ENCODE measurements around the gene SNF8. TPM values are rescaled to one million over a fixed set of nuclear protein-coding genes. Genes with fewer than 3 reads are reported as not detected.

Gene SNF8
- total and polyA plus RNA-seq, 12 donors: 90.0 to 196 (median 106) TPM

DNA sequence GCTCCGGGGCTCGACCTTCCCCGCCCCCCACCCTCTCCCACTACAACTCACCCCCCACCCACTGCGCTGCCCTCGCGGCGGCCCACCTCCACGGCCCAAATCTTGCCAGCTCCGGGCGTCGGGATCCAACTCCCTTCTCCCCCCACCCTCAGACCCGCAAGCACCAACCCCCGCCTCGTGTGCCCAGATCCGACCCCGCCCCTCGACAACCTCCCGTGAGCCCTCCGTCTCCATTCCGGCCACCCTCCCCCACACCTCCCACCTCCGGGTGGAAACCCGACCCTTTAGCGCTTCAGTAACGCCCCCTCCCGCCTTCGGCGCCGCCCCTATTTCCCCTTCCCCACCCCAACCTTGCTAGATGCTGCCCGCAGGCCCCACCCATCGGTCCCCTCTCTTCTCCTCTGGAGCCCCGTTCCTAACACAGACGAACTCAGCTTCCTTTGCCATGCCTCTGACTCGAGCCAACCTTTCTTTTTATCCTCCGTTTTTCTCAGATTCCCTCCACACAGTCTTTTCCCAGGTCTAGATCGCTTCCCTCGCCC is 35.7 kb downstream of the SNF8 start:
- intact Hi-C loops (cut with DNase I): loop anchor here in 6 of 10 donors (1.0 to 5.0 kb wide), 4 partner anchors 16 to 36 kb away; partner anchors contain the start of genes SNF8 (in 4 of the 6) and ATP5MC1 (in 3 of the 6)
- peak overlapping the region; percentile 59 to 99 (median 83) for H3K4me3 ChIP-seq
- TF ChIP-seq, protein P1, sequence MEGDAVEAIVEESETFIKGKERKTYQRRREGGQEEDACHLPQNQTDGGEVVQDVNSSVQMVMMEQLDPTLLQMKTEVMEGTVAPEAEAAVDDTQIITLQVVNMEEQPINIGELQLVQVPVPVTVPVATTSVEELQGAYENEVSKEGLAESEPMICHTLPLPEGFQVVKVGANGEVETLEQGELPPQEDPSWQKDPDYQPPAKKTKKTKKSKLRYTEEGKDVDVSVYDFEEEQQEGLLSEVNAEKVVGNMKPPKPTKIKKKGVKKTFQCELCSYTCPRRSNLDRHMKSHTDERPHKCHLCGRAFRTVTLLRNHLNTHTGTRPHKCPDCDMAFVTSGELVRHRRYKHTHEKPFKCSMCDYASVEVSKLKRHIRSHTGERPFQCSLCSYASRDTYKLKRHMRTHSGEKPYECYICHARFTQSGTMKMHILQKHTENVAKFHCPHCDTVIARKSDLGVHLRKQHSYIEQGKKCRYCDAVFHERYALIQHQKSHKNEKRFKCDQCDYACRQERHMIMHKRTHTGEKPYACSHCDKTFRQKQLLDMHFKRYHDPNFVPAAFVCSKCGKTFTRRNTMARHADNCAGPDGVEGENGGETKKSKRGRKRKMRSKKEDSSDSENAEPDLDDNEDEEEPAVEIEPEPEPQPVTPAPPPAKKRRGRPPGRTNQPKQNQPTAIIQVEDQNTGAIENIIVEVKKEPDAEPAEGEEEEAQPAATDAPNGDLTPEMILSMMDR (IDR thresholded peaks at IDR 0.05): no peak
- H3K4me1 ChIP-seq: peaks cover 0 to 53% (median 33%) of the 10 kb centered on the region in 9 donors
- H3K27ac ChIP-seq: peak overlapping the region; percentile 82 to 97 (median 93)
- H3K27me3 ChIP-seq: no peaks in the 10 kb centered on the region
- DNase-seq: peak; percentile 78 to 85
- peaks cover 0 to 37% (median 3%) of the 10 kb centered on the region in 9 donors for H3K36me3 ChIP-seq
- no peaks in the 10 kb centered on the region for H3K9me3 ChIP-seq
- ATAC-seq: peak; percentile 50 to 78 (median 58)
- 1 to 2% methylated on average over 31 to 36 of the region's 36 CpGs for WGBS, 2 donors

DNA sequence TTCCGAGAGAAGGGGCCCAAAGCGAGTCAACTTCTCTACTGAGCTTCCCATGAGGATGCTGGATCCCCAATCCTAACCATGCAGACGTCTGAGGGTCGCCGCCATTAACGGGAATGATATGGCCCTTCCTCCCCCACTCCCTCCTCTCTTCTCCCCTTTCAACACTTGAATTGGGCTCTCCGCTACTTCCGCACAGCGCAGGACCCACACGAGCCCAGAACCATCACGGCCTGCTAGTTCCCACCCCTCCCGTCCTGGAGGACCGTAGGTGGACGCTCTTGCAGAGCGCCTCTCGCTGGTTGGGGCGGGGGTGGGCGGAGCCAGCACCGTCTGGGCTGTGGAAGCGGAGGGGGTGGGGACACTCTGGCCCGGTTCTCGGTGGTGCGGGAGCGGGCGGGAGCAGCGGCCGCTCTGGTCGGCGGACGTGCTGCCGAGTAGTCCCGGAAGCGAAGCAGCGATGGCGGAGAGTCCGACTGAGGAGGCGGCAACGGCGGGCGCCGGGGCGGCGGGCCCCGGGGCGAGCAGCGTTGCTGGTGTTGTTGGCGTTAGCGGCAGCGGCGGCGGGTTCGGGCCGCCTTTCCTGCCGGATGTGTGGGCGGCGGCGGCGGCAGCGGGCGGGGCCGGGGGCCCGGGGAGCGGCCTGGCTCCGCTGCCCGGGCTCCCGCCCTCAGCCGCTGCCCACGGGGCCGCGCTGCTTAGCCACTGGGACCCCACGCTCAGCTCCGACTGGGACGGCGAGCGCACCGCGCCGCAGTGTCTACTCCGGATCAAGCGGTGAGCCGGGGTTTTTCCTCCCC is 36.4 kb downstream of the SNF8 start, which contains the start of gene UBE2Z:
Gene UBE2Z (plus strand): TSS at position 361 of the 797 bp plus-strand sequence. CDS start 97 bp downstream, at position 458.
- H3K4me1 ChIP-seq: peaks cover 0 to 47% (median 33%) of the 10 kb centered on the region in 9 donors
- DNase-seq (peak; percentile 92 to 95), ATAC-seq (peak; percentile 97 to 99 (median 98))
- peaks cover 0 to 30% (median 0%) of the 10 kb centered on the region in 9 donors for H3K36me3 ChIP-seq
- no peaks in the 10 kb centered on the region for H3K27me3 ChIP-seq
- WGBS, 2 donors: 0% methylated on average over 50 to 81 of the region's 81 CpGs
- intact Hi-C loops (cut with DNase I): loop anchor here in 6 of 10 donors (1.0 to 5.0 kb wide), 4 partner anchors 15 to 37 kb away; partner anchors contain the start of genes SNF8 (in 4 of the 6) and ATP5MC1 (in 3 of the 6)
- no peaks in the 10 kb centered on the region for H3K9me3 ChIP-seq
- H3K27ac ChIP-seq: peak within 1 kb of the TSS; percentile 82 to 97 (median 93)
- TF ChIP-seq, protein P1 (IDR thresholded peaks at IDR 0.05): peak in 5 of 9 donors; percentile 19 to 58 (median 35)
- H3K4me3 ChIP-seq: peak within 1 kb of the TSS; percentile 59 to 99 (median 83)

DNA sequence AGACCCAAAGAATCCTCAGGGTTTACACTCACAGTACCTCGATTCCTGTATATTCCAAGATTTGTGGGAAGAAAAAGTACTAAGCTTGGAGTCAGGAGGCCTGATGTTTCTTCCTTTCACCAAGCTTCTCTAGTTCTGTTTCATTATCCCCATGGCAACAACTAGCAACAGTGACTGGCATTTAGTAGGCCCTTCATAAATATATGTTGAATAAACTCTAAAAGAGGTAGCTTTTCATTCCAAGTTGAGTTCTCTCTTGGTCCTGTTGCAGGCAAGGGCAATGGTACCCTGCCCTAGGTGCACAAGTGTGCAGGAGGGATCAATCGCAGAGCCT is 37.0 kb downstream of the SNF8 start:
- DNase-seq: no peak
- Histone ChIP-seq H3K4me1 (peaks cover 0 to 42% (median 33%) of the 10 kb centered on the region in 9 donors), H3K27me3 (no peaks in the 10 kb centered on the region), H3K9me3 (no peaks in the 10 kb centered on the region), H3K27ac (peak overlapping the region; percentile 82 to 97 (median 93)), H3K36me3 (peaks cover 0 to 24% (median 0%) of the 10 kb centered on the region in 9 donors), H3K4me3 (peak overlapping the region; percentile 59 to 99 (median 83))
- WGBS, 2 donors: 45% methylated on average over 2 of the region's 2 CpGs
- ATAC-seq: peak in 1 of 8 donors; percentile 2
- intact Hi-C loops (cut with DNase I): loop anchor here in 6 of 10 donors (1.0 to 5.0 kb wide), 4 partner anchors 14 to 37 kb away; partner anchors contain the start of genes SNF8 (in 4 of the 6) and ATP5MC1 (in 3 of the 6)
- TF ChIP-seq, protein P1 (IDR thresholded peaks at IDR 0.05): no peak

DNA sequence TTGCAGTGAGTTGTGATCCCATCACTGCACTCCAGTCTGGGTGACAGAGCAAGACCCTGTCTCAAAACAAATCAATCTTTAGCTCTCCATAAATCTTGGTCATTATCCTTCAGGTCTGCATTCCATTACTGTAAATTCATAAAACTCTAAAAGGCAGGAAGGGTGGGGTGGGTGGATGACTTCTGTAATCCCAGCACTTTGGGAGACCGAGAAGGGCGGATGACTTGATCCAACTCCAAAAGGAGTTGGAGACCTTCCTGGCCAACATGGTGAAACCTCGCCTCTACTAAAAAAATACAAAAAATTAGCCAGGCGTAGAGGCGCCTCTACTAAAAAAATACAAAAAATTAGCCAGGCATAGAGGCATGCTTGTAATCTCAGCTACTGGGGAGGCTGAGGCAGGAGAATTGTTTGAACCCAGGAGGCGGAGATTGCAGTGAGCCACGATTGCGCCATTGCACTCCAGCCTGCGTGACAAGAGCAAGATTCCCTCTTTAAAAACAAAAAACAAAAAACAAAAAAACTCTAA is 38.6 kb downstream of the SNF8 start:
- no peaks in the 10 kb centered on the region for H3K27me3 ChIP-seq
- no peaks in the 10 kb centered on the region for H3K9me3 ChIP-seq
- no peak for ATAC-seq
- DNase-seq: no peak
- H3K4me1 ChIP-seq: peaks cover 0 to 29% (median 26%) of the 10 kb centered on the region in 9 donors
- peaks cover 0 to 8% (median 0%) of the 10 kb centered on the region in 9 donors for H3K36me3 ChIP-seq
- TF ChIP-seq, protein P1 (IDR thresholded peaks at IDR 0.05): no peak
- intact Hi-C loops (cut with DNase I): loop anchor here in 3 of 10 donors (5.0 kb wide), 1 partner anchor 36 kb away; the partner anchor contains the start of gene SNF8 (in 3 of the 3)
- no peak overlapping the region for H3K4me3 ChIP-seq
- no peak overlapping the region for H3K27ac ChIP-seq
- WGBS, 2 donors: 76 to 78% methylated on average over 9 of the region's 9 CpGs
